HepG2 (cell line): ENCODE results near the gene CAMK1D. TPM values are rescaled to one million over a fixed set of nuclear protein-coding genes. Genes with fewer than 3 reads are reported as not detected.

Experiments used
- MIER2 ChIP-seq: IDR thresholded peaks from 2 replicates; pipeline ENCODE4 v1.6.1; 2016; ENCODE audit warnings: missing biosample characterization, missing genetic modification reagents
- RXRB ChIP-seq: IDR thresholded peaks from 2 replicates; pipeline ENCODE4 v1.6.1; 2016; ENCODE audit warnings: borderline replicate concordance, missing genetic modification reagents, missing compliant biosample characterization
- ZHX1 ChIP-seq: sonication (generic); formaldehyde crosslinking; IDR thresholded peaks from 2 replicates; pipeline ENCODE4 v1.8.1; 2022; ENCODE audit warnings: low read depth, mild to moderate bottlenecking, missing genetic modification reagents
- polyA plus RNA-seq, 8 experiments: library from polyadenylated mRNA; depleted of rRNA in 3 of 8; stranded (reverse) in 7 of 8; unstranded in 1 of 8; fragments of >200 nt; fragmentation: Illumina TruSeq in 4 of 8; extraction: Trizol in 4 of 8; gene quantifications; 2 replicates each; pipeline versions ENCODE4 v1.2.1 to v1.2.3, GENCODE V29; 2011 to 2016; ENCODE audit warnings: low read depth in 4 of 8, missing spikeins in 1 of 8, mixed read lengths in 1 of 8; ENCODE audit not compliant: insufficient read depth in 1 of 8
- total RNA-seq, 5 experiments: library from RNA; depleted of rRNA; stranded (reverse); fragments of >200 nt; fragmentation: Illumina TruSeq; extraction: Trizol; gene quantifications; 2 replicates each; pipeline ENCODE4 v1.2.3, GENCODE V29; 2016; ENCODE audit warnings: low read depth in 1 of 5
- TF ChIP-seq, protein P1 (sequence below): sonication (generic); formaldehyde crosslinking; IDR thresholded peaks from 2 replicates; pipeline ENCODE4 v1.5.0; 2020; ENCODE audit warnings: mild to moderate bottlenecking, missing genetic modification reagents
- TF ChIP-seq, protein P2 (sequence below): sonication (generic); formaldehyde crosslinking; IDR thresholded peaks from 2 replicates; pipeline ENCODE4 v1.5.1; 2020; ENCODE audit warnings: mild to moderate bottlenecking, missing genetic modification reagents, moderate library complexity

CAMK1D gene
- total and polyA plus RNA-seq, 2 of the 13 experiments (the other 11 are each of a cell fraction or from before 2014, with no cell fraction given): under 0.01 TPM; not detected in 1

GRCh38 chr10:12874501-12874900, 525.2 kb downstream of the CAMK1D start (continued):
- TF ChIP-seq ZHX1 (CRISPR knock-in tag) (no peak), MIER2 (CRISPR knock-in tag) (no peak), RXRB (CRISPR knock-in tag) (no peak)
- TF ChIP-seq, protein P1, sequence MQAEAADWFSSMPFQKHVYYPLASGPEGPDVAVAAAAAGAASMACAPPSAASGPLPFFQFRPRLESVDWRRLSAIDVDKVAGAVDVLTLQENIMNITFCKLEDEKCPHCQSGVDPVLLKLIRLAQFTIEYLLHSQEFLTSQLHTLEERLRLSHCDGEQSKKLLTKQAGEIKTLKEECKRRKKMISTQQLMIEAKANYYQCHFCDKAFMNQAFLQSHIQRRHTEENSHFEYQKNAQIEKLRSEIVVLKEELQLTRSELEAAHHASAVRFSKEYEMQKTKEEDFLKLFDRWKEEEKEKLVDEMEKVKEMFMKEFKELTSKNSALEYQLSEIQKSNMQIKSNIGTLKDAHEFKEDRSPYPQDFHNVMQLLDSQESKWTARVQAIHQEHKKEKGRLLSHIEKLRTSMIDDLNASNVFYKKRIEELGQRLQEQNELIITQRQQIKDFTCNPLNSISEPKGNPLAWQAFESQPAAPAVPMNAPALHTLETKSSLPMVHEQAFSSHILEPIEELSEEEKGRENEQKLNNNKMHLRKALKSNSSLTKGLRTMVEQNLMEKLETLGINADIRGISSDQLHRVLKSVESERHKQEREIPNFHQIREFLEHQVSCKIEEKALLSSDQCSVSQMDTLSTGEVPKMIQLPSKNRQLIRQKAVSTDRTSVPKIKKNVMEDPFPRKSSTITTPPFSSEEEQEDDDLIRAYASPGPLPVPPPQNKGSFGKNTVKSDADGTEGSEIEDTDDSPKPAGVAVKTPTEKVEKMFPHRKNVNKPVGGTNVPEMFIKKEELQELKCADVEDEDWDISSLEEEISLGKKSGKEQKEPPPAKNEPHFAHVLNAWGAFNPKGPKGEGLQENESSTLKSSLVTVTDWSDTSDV (CRISPR knock-in tag): no peak
- TF ChIP-seq, protein P2, sequence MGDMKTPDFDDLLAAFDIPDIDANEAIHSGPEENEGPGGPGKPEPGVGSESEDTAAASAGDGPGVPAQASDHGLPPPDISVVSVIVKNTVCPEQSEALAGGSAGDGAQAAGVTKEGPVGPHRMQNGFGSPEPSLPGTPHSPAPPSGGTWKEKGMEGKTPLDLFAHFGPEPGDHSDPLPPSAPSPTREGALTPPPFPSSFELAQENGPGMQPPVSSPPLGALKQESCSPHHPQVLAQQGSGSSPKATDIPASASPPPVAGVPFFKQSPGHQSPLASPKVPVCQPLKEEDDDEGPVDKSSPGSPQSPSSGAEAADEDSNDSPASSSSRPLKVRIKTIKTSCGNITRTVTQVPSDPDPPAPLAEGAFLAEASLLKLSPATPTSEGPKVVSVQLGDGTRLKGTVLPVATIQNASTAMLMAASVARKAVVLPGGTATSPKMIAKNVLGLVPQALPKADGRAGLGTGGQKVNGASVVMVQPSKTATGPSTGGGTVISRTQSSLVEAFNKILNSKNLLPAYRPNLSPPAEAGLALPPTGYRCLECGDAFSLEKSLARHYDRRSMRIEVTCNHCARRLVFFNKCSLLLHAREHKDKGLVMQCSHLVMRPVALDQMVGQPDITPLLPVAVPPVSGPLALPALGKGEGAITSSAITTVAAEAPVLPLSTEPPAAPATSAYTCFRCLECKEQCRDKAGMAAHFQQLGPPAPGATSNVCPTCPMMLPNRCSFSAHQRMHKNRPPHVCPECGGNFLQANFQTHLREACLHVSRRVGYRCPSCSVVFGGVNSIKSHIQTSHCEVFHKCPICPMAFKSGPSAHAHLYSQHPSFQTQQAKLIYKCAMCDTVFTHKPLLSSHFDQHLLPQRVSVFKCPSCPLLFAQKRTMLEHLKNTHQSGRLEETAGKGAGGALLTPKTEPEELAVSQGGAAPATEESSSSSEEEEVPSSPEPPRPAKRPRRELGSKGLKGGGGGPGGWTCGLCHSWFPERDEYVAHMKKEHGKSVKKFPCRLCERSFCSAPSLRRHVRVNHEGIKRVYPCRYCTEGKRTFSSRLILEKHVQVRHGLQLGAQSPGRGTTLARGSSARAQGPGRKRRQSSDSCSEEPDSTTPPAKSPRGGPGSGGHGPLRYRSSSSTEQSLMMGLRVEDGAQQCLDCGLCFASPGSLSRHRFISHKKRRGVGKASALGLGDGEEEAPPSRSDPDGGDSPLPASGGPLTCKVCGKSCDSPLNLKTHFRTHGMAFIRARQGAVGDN (CRISPR knock-in tag): no peak
